Stimulated activated CD8-positive, alpha-beta memory T cell treated with anti-CD3 and anti-CD28 coated beads, Interleukin-4, amount 100 ng/mL, for 4 hours (primary cell): ENCODE results near the gene CWC27.

Experiments
- DNase-seq, 2 donors: peaks; one replicate each; pipeline ENCODE4 v3.0.0-alpha.2; 2020; ENCODE audit warnings: low read depth in 2 of 2, low spot score in 1 of 2

The CWC27 gene

GRCh38 chr5:64971990-64972389, 203.3 kb downstream of the CWC27 start:
- DNase-seq = no peak

- no peak for DNase-seq
These were observed 203.9 kb downstream of the CWC27 start for GRCh38 chr5:64972591-64972990.

DNA sequence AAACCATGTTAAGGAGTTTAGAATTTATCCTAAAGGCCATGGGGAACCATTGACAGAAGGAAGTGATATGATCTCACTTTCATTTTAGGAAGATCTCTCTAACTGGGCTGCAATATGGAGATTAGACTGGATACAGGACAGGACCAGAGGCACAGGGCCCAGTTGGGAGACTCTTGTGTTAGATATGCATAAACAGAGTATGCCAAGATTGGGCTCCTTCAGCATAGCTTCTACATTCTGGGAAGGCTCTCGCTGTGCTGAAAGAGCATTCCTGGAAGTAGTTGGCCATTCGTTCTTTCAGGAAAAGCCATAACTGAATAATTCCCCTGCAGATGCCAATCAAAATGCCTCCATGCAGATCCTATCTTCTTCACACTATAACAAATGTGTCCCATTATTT, 204.5 kb downstream of the CWC27 start:
- DNase-seq = no peak

GRCh38 chr5:64977779-64978178, 209.0 kb downstream of the CWC27 start:
- DNase-seq = no peak

DNA sequence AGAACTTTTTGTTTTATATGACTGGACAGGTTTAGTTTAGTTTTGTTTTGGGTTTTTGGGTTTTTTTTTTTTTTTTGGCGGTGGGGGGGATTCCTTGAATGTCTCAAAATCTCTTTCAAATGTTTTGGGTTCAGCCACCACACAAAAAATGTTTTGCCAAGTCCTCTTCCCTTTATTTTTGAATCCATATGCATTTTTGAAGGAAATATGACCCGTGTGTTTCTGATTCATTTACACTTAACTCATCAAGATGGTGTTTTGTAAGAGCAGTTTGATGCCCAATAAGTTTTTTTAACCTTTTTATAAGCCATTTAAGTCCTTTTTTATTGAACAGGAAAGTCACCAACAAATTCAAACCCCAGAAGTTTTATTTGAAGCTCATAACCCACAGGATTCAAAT, 209.8 kb downstream of the CWC27 start:
- no peak for DNase-seq

DNA sequence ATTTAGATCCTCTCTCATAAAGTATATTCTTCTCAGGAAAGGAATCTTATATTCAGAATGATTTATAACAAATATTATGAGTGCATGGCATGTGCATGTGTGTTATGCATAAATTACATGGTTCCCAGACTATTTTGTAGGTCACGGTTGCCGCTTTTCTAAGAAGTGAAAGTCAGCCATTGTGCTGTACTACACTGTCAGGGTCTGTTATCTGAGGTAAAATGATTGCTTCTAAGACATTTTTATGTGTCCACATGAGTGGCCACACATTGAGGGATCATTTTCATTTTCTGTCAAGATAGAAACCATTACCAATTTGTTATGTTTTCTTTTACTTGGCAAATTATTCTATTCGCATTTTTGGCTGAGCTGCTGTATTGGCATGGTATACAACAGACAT, 210.8 kb downstream of the CWC27 start:
- no peak for DNase-seq

GRCh38 chr5:64980176-64980575, 211.4 kb downstream of the CWC27 start:
- no peak for DNase-seq

GRCh38 chr5:64987768-64988167, 219.0 kb downstream of the CWC27 start:
- DNase-seq = no peak

- no peak for DNase-seq
These were observed 240.5 kb downstream of the CWC27 start for GRCh38 chr5:65009207-65009606.

DNA sequence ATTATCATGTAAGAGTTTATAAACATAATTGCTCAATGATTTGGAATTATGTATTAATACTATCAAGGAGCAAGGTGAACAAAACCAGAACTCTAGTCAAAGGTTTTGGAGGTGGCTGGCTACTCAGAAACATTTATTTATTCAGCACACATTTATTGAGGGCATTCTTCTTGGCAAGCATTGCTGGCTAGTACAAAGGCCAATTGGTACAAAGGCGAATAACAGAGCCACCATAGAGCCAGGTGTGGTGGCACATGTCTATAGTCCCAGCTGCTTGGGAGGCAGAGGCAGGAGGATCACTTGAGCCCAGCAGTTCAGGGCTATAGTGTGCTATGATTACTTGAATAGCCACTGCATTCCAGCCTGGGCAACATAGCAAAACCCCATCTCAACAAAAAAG, 242.1 kb downstream of the CWC27 start:
- no peak for DNase-seq

- DNase-seq = no peak
These were observed 243.7 kb downstream of the CWC27 start for GRCh38 chr5:65012301-65012892.

GRCh38 chr5:65013166-65013565, 244.4 kb downstream of the CWC27 start:
- no peak for DNase-seq

- no peak for DNase-seq
These were observed 246.0 kb downstream of the CWC27 start for GRCh38 chr5:65014769-65015168.

DNA sequence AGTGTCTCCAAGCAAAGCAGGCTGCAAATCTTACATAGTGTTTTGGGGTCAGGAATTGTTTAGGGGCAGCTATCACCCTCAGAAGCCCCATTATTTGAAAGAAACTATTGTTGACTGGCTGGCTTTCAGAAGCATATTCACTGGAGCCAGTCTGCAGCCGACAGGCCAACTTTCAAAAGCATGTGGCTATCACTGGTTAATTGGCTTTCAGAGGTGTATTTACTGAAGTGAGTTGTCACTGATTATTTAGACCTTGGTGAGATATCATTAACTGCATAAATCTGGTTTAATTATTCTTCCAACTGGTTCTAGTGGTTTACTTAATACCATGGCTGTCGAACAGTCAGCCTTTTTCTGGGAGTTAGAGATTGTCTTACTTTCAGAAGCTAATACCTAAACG, 247.0 kb downstream of the CWC27 start:
- no peak for DNase-seq

GRCh38 chr5:65017636-65018035, 248.9 kb downstream of the CWC27 start:
- DNase-seq = no peak

GRCh38 chr5:65018763-65019162, 250.0 kb downstream of the CWC27 start:
- no peak for DNase-seq

GRCh38 chr5:65020492-65020891, 251.8 kb downstream of the CWC27 start:
- no peak for DNase-seq

DNA sequence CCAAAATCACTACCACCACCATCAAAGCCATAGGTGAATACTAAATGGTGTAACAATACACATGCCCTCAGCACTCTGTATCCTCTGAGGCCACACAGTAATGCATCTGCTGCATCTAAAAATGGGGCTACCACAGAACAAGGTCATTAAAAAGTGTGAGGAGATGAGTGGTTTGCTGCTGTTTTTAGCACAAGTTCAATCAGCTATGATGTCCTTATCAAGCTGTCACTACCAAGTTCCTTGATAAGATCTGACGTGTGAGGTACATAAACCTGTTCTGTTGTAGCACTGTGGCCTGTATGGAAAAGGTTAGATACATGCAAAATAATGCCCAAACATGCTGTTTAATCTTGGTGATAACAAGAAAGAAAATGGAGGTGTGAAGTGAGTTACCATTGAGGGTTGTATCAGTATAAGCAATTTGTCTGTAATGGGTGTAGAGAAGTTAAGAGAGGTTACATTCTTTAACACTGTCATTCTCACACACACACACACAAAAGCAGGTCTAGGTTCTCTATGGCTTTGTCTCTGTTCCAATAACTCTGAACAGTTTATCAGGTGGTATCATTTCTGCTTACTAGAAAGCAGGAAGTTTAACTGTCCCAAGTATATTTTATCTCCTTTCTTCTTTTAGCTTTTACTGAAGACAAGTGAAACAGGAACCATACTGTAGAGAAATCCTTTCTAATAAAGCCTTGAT, 252.9 kb downstream of the CWC27 start:
- DNase-seq = no peak

DNA sequence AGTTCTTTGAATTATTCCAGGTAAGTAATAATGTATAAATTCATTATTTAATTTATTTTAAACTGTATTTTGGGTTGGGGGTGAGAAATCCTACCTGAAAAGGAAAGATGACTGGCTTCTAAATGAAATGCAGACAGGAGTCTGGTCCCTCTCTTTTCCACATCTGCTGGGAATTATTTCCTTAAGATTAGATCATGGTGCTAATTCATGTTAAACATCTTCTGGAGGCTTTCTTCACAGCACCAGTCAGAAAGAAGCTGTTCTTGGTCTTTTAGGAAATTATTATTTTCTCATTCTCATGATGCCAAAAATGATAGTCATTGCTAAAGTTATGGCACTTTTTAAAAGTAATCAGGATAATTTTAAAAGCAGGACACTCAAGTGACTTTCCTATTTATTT, 254.2 kb downstream of the CWC27 start:
- DNase-seq = no peak

- DNase-seq = no peak
These were observed 256.0 kb downstream of the CWC27 start for GRCh38 chr5:65024681-65025080.

- no peak for DNase-seq
These were observed 258.3 kb downstream of the CWC27 start for GRCh38 chr5:65026816-65027548.

DNA sequence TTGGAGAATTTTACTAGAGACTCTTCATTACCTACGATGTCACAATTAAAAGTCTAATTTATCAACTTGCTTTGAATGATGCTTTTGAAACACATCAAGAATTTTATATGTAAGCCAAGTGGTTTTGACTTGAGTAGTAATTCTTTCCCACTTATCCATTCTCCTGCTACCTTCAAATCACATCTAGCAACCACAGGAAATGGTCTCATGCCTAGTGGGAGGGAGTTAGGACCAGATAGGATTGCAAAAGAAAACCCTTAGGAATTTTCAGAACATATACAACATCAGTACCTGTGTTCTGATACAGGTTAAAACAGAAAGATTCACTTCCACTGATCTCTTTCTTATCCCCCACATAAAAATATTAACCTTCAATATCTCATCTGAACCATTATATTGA, 260.4 kb downstream of the CWC27 start:
- no peak for DNase-seq

- DNase-seq = no peak
These were observed 261.3 kb downstream of the CWC27 start for GRCh38 chr5:65030056-65030455.
